ENCODE measurements around the gene PTPRN. TPM values are rescaled to one million over a fixed set of nuclear protein-coding genes. Genes with fewer than 3 reads are reported as not detected.
"Not testable (repeated sequence)": the region's sequence is repeated elsewhere in the genome, so short reads cannot be mapped to it uniquely, and the experiment has no call there.

Gene PTPRN
- polyA plus RNA-seq, 1 experiment: 11.7 TPM

DNA sequence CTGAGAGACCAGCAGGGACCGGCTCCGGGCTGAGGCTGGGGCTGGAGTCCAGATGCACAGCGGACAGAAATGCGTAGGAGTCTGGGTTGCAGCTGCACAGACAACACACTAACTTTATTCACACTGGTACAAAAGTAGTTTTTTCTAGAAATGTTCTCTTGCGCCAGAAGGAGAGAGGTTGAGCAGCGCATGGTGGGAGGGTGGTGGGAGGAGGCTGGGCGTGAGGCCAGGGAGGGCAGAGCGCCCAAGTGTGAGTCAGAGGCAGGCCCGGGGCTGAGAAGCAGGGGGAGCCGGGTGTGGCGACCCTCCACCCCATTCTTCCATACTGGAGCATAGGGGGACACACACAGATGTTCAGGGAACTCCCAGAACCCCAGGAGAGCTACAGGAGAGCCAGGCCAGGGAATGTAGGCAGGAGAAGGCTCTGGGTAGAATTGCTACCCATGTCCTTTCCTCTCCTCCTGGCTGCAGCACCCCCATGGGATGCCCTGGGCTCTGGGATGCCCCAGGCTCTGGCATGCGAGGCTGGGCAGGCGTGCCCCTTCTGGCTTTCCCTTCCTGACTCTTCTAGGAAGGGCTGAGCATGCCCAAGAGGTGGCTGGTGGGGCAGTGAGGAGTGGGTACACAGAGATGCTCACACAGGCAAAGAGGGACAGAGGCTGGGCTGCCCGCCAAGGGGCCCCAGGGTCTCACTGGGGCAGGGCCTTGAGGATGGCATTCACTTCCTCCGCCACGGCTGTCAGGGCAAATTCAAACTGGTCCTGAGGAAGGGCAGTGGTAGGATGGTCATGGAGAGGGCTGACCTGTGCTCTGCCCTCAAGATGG lies 19.5 kb downstream of the PTPRN start:
- H3K27me3 ChIP-seq (ENCODE audit: control insufficient read depth, insufficient read depth, low read length): no peaks in the 10 kb centered on the region
- CTCF ChIA-PET: interaction anchor here (1.0 to 2.3 kb wide), 3 partner anchors 10 to 130 kb away, joined by 3 to 7 read pairs (median 6); no protein-coding TSS in a partner anchor
- no peaks in the 10 kb centered on the region for H3K9me3 ChIP-seq (ENCODE audit: control insufficient read depth, insufficient read depth, low read length)
- no peak overlapping the region for H3K4me3 ChIP-seq (ENCODE audit: low read depth, low read length)
- H3K27ac ChIP-seq (ENCODE audit: low read depth, low read length): peak overlapping the region; percentile 89
- POLR2A ChIA-PET: interaction anchor here (2.5 kb wide), 1 partner anchor 11 kb away, joined by 8 read pairs; the partner anchor contains the start of gene DNAJB2
- TF ChIP-seq, protein P1, sequence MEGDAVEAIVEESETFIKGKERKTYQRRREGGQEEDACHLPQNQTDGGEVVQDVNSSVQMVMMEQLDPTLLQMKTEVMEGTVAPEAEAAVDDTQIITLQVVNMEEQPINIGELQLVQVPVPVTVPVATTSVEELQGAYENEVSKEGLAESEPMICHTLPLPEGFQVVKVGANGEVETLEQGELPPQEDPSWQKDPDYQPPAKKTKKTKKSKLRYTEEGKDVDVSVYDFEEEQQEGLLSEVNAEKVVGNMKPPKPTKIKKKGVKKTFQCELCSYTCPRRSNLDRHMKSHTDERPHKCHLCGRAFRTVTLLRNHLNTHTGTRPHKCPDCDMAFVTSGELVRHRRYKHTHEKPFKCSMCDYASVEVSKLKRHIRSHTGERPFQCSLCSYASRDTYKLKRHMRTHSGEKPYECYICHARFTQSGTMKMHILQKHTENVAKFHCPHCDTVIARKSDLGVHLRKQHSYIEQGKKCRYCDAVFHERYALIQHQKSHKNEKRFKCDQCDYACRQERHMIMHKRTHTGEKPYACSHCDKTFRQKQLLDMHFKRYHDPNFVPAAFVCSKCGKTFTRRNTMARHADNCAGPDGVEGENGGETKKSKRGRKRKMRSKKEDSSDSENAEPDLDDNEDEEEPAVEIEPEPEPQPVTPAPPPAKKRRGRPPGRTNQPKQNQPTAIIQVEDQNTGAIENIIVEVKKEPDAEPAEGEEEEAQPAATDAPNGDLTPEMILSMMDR (IDR thresholded peaks at IDR 0.05; ENCODE audit: low read depth, low read length): no peak
- DNase-seq (ENCODE audit: low read depth, low spot score): peak; percentile 86

- no peak overlapping the region for H3K4me3 ChIP-seq (ENCODE audit: low read depth, low read length)
- H3K27me3 ChIP-seq (ENCODE audit: control insufficient read depth, insufficient read depth, low read length): no peaks in the 10 kb centered on the region
- no peaks in the 10 kb centered on the region for H3K9me3 ChIP-seq (ENCODE audit: control insufficient read depth, insufficient read depth, low read length)
- TF ChIP-seq, protein P1 (IDR thresholded peaks at IDR 0.05; ENCODE audit: low read depth, low read length): no peak
- H3K27ac ChIP-seq (ENCODE audit: low read depth, low read length): peak overlapping the region; percentile 89
- ChIA-PET POLR2A (interaction anchor here (2.5 kb wide), 1 partner anchor 10 kb away, joined by 8 read pairs; the partner anchor contains the start of gene DNAJB2), CTCF (interaction anchor here (1.6 kb wide), 1 partner anchor 130 kb away, joined by 3 read pairs; no protein-coding TSS in a partner anchor)
- no peak for DNase-seq (ENCODE audit: low read depth, low spot score)
Observed at GRCh38 chr2:219289195-219289536, 20.0 kb downstream of the PTPRN start.

- Histone ChIP-seq H3K4me3 (ENCODE audit: low read depth, low read length) (no peak overlapping the region), H3K9me3 (ENCODE audit: control insufficient read depth, insufficient read depth, low read length) (no peaks in the 10 kb centered on the region), H3K27me3 (ENCODE audit: control insufficient read depth, insufficient read depth, low read length) (no peaks in the 10 kb centered on the region), H3K27ac (ENCODE audit: low read depth, low read length) (no peak overlapping the region)
- ChIA-PET CTCF (no interaction called here), POLR2A (no interaction called here)
- TF ChIP-seq, protein P1 (IDR thresholded peaks at IDR 0.05; ENCODE audit: low read depth, low read length): no peak
- no peak for DNase-seq (ENCODE audit: low read depth, low spot score)
Observed at GRCh38 chr2:219287580-219288265, 21.5 kb downstream of the PTPRN start.

- H3K27me3 ChIP-seq (ENCODE audit: control insufficient read depth, insufficient read depth, low read length); H3K4me3 ChIP-seq (ENCODE audit: low read depth, low read length); H3K9me3 ChIP-seq (ENCODE audit: control insufficient read depth, insufficient read depth, low read length); DNase-seq (ENCODE audit: low read depth, low spot score); H3K27ac ChIP-seq (ENCODE audit: low read depth, low read length): not testable (repeated sequence)
- ChIA-PET CTCF (interaction anchor here (2.8 kb wide), 1 partner anchor 8 kb away, joined by 19 read pairs; no protein-coding TSS in a partner anchor), POLR2A (interaction anchor here (1.4 to 1.5 kb wide), 2 partner anchors 37 to 42 kb away, joined by 4 to 5 read pairs; partner anchors contain the start of genes GLB1L and STK16)
Observed at GRCh38 chr2:219287116-219287440, 22.1 kb downstream of the PTPRN start.

DNA sequence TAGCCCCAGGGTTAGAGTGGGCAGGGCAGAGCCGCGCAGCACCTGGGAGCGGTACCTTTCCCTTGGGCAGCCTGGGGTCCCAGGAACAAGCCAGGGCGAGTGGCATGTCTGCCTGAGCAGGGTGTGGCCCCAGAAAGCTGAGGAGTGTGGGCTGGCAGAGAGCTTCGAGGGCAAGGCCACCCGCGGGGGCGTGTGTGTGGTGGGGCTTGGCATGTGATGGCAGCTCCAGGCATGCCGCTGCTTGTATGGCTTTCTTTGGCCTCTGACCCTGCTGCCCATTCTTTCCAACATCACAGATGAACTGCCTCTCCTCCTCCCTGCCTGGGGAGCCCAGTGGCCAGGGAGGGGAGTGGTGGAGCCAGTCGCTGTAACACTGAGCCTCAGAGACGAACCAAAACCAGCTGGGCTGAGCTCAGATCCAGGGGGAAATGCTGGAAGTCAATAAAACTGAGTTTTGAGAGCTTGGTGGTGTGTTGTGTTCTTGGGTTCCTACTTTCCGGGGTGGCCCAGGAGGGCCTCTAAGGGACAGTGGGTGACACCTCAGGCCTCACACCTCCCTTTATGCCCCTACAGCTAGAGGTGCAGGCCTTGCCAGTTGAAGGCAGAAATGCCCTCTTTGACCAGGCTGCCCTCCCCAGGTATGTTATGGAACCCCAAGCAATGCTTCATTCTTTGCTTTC lies 22.6 kb downstream of the PTPRN start:
- Histone ChIP-seq H3K9me3 (ENCODE audit: control insufficient read depth, insufficient read depth, low read length) (no peaks in the 10 kb centered on the region), H3K4me3 (ENCODE audit: low read depth, low read length) (no peak overlapping the region), H3K27me3 (ENCODE audit: control insufficient read depth, insufficient read depth, low read length) (no peaks in the 10 kb centered on the region), H3K27ac (ENCODE audit: low read depth, low read length) (peak overlapping the region; percentile 31)
- no peak for DNase-seq (ENCODE audit: low read depth, low spot score)
- CTCF ChIA-PET: interaction anchor here (0.8 to 2.8 kb wide), 2 partner anchors 9 to 75 kb away, joined by 10 to 19 read pairs; no protein-coding TSS in a partner anchor
- TF ChIP-seq, protein P1 (IDR thresholded peaks at IDR 0.05; ENCODE audit: low read depth, low read length): no peak
- POLR2A ChIA-PET: interaction anchor here (0.6 to 1.5 kb wide), 6 partner anchors 8 to 90 kb away, joined by 3 to 8 read pairs (median 4); partner anchors contain the start of genes GLB1L and STK16

Measured in AG04450 (cell line).